ENCODE results near the gene PCDHB7.
A peak's percentile ranks its signal among the peaks of the same experiment; 100 is the strongest.
"Not testable (repeated sequence)": the region's sequence is repeated elsewhere in the genome, so short reads cannot be mapped to it uniquely, and the experiment has no call there.

PCDHB7 gene

DNA sequence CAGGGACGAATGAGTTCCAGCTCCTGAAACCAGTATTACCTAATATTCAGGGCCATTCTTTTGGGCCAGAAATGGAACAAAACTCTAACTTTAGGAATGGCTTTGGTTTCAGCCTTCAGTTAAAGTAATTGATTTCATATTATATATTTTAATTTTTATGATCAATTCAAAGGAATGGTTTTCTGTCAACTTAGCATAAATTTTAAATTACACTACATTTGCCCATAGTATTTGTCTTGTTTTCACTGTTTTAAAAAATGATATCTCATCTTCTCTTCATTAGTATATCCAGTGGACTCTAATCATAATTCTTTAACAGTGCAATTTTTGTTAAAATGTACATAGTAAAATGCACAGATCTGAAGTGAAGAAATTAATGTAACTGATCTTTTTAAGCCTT is 7.9 kb downstream of the PCDHB7 start:
- DNase-seq, result no peak

- no peak for DNase-seq
These were observed 9.8 kb downstream of the PCDHB7 start, which contains the start of gene PCDHB16 for GRCh38 chr5:141182248-141182647. TSS of gene PCDHB16 (plus strand) at chr5:141182387. CDS start at chr5:141182560, 173 bp downstream.

DNA sequence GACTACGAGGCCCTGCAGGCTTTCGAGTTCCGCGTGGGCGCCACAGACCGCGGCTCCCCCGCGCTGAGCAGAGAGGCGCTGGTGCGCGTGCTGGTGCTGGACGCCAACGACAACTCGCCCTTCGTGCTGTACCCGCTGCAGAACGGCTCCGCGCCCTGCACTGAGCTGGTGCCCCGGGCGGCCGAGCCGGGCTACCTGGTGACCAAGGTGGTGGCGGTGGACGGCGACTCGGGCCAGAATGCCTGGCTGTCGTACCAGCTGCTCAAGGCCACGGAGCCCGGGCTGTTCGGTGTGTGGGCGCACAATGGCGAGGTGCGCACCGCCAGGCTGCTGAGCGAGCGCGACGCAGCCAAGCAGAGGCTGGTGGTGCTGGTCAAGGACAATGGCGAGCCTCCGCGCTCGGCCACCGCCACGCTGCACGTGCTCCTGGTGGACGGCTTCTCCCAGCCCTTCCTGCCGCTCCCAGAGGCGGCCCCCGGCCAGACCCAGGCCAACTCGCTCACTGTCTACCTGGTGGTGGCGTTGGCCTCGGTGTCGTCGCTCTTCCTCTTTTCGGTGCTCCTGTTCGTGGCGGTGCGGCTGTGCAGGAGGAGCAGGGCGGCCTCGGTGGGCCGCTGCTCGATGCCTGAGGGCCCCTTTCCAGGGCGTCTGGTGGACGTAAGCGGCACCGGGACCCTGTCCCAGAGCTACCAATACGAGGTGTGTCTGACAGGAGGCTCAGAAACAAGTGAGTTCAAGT is 11.8 kb downstream of the PCDHB7 start:
- not testable (repeated sequence) for DNase-seq

- peak; percentile 25 for DNase-seq
These were observed 14.6 kb downstream of the PCDHB7 start, which contains the start of gene PCDHB9 for GRCh38 chr5:141186897-141187512. TSS of gene PCDHB9 (plus strand) at chr5:141187161. CDS start at chr5:141187319, 158 bp downstream.

- not testable (repeated sequence) for DNase-seq
These were observed 16.2 kb downstream of the PCDHB7 start for GRCh38 chr5:141188682-141189081.

- DNase-seq, result not testable (repeated sequence)
These were observed 16.7 kb downstream of the PCDHB7 start for GRCh38 chr5:141189131-141189530.

DNA sequence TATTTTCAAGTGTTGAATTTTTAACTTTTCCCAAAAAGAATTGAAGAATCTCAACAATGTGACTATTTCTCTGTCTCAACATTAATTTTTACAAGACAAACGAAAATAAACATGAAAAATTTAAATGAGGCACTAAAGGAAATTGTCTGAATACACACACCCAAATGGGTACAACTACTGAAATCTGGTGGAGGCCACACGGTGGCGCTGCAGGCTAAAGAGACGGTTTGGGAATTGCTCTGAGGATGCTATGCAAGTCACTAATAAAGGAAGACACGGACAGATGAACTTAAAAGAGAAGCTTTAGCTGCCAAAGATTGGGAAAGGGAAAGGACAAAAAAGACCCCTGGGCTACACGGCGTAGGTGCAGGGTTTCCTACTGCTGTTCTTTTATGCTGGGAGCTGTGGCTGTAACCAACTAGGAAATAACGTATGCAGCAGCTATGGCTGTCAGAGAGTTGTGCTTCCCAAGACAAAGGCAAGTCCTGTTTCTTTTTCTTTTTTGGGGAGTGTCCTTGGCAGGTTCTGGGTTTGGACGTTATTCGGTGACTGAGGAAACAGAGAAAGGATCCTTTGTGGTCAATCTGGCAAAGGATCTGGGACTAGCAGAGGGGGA is 19.8 kb downstream of the PCDHB7 start, which contains the start of gene PCDHB10:
Gene PCDHB10, plus strand, starts transcription at position 244 of the 616 bp plus-strand sequence. Its CDS starts 200 bp downstream, at position 444.
- peak; percentile 34 for DNase-seq

GRCh38 chr5:141194332-141194731 is 21.9 kb downstream of the PCDHB7 start:
- DNase-seq, result not testable (repeated sequence)

DNA sequence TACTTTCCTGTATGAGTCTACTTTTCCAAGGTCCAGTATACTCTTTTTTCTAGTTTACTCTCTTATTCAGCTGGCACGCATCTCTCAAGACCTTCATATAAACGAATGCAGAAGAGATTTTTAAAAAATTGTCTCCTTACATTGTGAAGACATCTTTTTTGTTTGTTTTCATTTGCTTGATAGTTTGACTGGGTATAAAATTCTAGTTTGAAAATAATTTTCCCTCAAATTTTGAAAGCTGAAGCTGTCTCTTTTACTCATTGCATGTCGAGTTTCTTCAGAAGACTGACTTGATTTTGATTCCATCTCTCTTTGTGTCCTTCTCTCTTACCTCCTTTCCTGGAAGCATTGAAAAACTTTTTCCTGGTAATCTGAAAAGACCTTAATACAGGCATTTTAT is 23.9 kb downstream of the PCDHB7 start:
- DNase-seq, result no peak

DNA sequence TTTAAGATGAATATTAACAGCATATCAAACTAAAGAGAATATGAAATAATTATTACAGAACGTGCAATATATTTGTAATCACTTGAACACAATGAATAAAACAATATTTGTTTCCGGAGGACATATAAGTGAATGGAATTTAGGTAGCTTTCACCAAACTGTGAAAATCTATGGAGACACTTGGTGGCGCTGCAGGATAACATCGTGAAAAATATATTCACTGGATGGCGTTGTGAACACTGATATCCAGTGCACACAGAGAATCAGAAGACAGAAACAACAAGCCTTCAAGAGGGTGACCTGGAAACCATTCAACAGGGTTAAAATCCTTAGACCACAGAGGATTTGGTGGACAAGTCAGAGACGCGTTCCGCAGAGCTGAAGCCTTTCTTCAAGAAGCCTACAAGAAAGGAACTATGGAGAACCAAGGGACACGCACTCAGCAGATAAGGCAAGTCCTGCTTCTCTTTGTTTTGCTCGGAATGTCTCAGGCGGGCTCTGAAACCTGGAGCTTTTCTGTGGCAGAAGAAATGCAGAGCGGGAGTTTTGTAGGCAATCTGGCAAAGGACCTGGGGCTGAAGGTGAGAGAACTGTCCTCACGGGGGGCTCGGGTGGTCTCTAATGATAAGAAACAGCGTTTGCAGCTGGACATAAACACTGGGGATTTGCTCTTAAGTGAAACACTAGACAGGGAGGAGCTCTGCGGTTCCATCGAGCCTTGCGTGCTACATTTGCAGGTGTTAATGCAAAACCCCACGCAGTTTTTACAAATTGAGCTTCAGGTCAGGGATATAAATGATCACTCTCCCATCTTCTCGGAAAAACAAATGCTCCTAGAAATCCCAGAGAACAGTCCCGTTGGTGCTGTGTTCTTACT is 27.2 kb downstream of the PCDHB7 start, which contains the start of gene PCDHB11:
Gene PCDHB11, plus strand, starts transcription at position 269 of the 877 bp plus-strand sequence. Its CDS starts 148 bp downstream, at position 417.
- peak; percentile 19 for DNase-seq

DNA sequence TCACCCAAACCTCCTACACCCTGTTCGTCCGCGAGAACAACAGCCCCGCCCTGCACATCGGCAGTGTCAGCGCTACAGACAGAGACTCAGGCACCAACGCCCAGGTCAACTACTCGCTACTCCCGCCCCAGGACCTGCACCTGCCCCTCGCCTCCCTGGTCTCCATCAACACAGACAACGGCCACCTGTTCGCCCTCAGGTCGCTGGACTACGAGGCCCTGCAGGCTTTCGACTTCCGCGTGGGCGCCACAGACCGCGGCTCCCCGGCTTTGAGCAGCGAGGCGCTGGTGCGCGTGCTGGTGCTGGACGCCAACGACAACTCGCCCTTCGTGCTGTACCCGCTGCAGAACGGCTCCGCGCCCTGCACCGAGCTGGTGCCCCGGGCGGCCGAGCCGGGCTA is 28.7 kb downstream of the PCDHB7 start:
- not testable (repeated sequence) for DNase-seq

- DNase-seq, result not testable (repeated sequence)
These were observed 29.2 kb downstream of the PCDHB7 start for GRCh38 chr5:141201646-141202045.

GRCh38 chr5:141208478-141208877 is 36.0 kb downstream of the PCDHB7 start, which contains the start of gene PCDHB12:
TSS of gene PCDHB12 (plus strand) at chr5:141208719. CDS start at chr5:141208908, 189 bp downstream.
- DNase-seq, result no peak

GRCh38 chr5:141210281-141210680 is 37.8 kb downstream of the PCDHB7 start:
- DNase-seq, result not testable (repeated sequence)

GRCh38 chr5:141210849-141211248 is 38.4 kb downstream of the PCDHB7 start:
- DNase-seq, result not testable (repeated sequence)

GRCh38 chr5:141213656-141214339 is 41.4 kb downstream of the PCDHB7 start, which contains the start of gene PCDHB13:
TSS of gene PCDHB13 (plus strand) at chr5:141213919. CDS start at chr5:141214124, 205 bp downstream.
- DNase-seq, result peak; percentile 15

- not testable (repeated sequence) for DNase-seq
These were observed 42.1 kb downstream of the PCDHB7 start for GRCh38 chr5:141214583-141214982.

GRCh38 chr5:141215504-141215903 is 43.1 kb downstream of the PCDHB7 start:
- not testable (repeated sequence) for DNase-seq

DNA sequence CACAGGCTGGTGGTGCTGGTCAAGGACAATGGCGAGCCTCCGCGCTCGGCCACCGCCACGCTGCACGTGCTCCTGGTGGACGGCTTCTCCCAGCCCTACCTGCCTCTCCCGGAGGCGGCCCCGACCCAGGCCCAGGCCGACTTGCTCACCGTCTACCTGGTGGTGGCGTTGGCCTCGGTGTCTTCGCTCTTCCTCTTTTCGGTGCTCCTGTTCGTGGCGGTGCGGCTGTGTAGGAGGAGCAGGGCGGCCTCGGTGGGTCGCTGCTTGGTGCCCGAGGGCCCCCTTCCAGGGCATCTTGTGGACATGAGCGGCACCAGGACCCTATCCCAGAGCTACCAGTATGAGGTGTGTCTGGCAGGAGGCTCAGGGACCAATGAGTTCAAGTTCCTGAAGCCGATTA is 43.6 kb downstream of the PCDHB7 start:
- not testable (repeated sequence) for DNase-seq

GRCh38 chr5:141223112-141223783 is 50.8 kb downstream of the PCDHB7 start, which contains the start of gene PCDHB14:
TSS of gene PCDHB14 (plus strand) at chr5:141223343. CDS start at chr5:141223506, 163 bp downstream.
- peak; percentile 33 for DNase-seq

GRCh38 chr5:141224844-141225243 is 52.4 kb downstream of the PCDHB7 start:
- DNase-seq, result not testable (repeated sequence)

Data from RPMI8226 (cell line).